H4 (cell line): ENCODE results near the gene EEF1AKMT1. TPM values are rescaled to one million over a fixed set of nuclear protein-coding genes. Genes with fewer than 3 reads are reported as not detected.

Experiments used
- DNase-seq: peaks from one replicate; pipeline ENCODE4 v3.0.0-alpha.2; 2015; ENCODE audit warnings: low spot score
- total RNA-seq: library from RNA; depleted of rRNA; stranded (reverse); fragments of >200 nt; shearing (Covaris generic); gene quantifications from 2 replicates; pipeline ENCODE4 v1.2.3, GENCODE V29; 2014

EEF1AKMT1 gene
- total RNA-seq, 1 experiment from 2014 or later, result 5.9 TPM

- DNase-seq, result no peak
Observed at GRCh38 chr13:20718958-20719566, 54.7 kb downstream of the EEF1AKMT1 start.

- DNase-seq, result no peak
Observed at GRCh38 chr13:20717581-20718542, 55.9 kb downstream of the EEF1AKMT1 start.

GRCh38 chr13:20716951-20717350, 56.8 kb downstream of the EEF1AKMT1 start:
- DNase-seq, result no peak

GRCh38 chr13:20715330-20715712, 58.4 kb downstream of the EEF1AKMT1 start:
- no peak for DNase-seq

- DNase-seq, result peak; percentile 57
Observed at GRCh38 chr13:20714563-20715329, 59.0 kb downstream of the EEF1AKMT1 start.

- DNase-seq, result peak; percentile 63
Observed at GRCh38 chr13:20714161-20714560, 59.6 kb downstream of the EEF1AKMT1 start.

- DNase-seq, result peak; percentile 14
Observed at GRCh38 chr13:20713751-20714150, 60.0 kb downstream of the EEF1AKMT1 start.

GRCh38 chr13:20713014-20713376, 60.8 kb downstream of the EEF1AKMT1 start:
- no peak for DNase-seq

GRCh38 chr13:20711301-20712044, 62.3 kb downstream of the EEF1AKMT1 start:
- DNase-seq, result no peak

GRCh38 chr13:20709782-20710181, 64.0 kb downstream of the EEF1AKMT1 start:
- no peak for DNase-seq

- DNase-seq, result no peak
Observed at GRCh38 chr13:20709369-20709768, 64.4 kb downstream of the EEF1AKMT1 start.

GRCh38 chr13:20708216-20708615, 65.5 kb downstream of the EEF1AKMT1 start:
- DNase-seq, result no peak

GRCh38 chr13:20706661-20707060, 67.1 kb downstream of the EEF1AKMT1 start:
- no peak for DNase-seq

- DNase-seq, result no peak
Observed at GRCh38 chr13:20704459-20705069, 69.2 kb downstream of the EEF1AKMT1 start.

GRCh38 chr13:20703780-20704458, 69.8 kb downstream of the EEF1AKMT1 start:
- DNase-seq, result peak; percentile 46

GRCh38 chr13:20702915-20703779, 70.6 kb downstream of the EEF1AKMT1 start, which contains the start of gene IL17D:
Gene IL17D, plus strand, starts transcription at chr13:20703699. Its CDS starts 303 bp downstream, at chr13:20704002.
- no peak for DNase-seq

- no peak for DNase-seq
Observed at GRCh38 chr13:20702530-20702914, 71.2 kb downstream of the EEF1AKMT1 start.

GRCh38 chr13:20701461-20701860, 72.3 kb downstream of the EEF1AKMT1 start:
- no peak for DNase-seq

GRCh38 chr13:20700288-20700687, 73.5 kb downstream of the EEF1AKMT1 start:
- no peak for DNase-seq
